ENCODE data around the gene PRKCB.
"Not testable (repeated sequence)": the region's sequence is repeated elsewhere in the genome, so short reads cannot be mapped to it uniquely, and the experiment has no call there.

Gene PRKCB

DNA sequence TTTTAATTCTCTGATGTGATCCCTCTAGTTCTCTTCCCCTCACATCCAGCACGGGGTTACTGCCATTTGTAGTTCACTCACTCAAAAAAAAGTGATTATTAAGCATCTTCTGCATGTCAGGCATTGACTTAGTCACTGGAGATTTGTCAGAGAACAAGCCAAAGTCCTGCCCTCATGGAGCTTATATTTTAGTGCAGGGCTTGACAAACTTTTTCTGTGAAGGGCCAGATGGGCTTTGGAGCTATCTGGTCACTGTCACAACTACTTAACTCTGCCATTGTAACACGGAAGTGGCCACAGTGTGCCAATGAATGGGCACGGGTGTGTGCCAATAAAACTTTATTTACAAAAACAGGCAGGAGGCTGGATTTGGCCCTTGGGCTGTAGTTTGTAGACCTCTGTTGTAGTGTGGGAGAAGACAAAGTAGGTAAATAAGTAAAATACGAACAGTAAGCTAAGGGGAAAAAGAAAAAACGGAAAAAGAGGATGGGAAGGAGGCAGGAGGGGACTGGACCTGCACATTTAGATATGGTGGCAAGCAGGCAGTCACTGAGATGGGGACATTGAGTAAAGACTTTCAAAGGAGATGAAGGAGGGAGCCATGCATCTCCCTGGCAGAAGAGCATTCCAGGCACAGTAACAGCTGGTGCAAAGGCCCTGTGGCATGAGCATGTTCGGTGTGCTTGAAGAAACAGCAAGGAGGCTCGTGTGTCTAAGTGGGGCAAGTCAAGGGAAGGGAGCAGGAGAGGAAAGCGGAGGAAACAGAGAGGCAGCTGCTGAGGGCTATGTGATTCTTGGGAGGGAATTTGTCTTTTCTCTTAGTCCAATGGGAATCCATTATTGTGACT is 217.5 kb downstream of the PRKCB start:
- no peak for DNase-seq

DNA sequence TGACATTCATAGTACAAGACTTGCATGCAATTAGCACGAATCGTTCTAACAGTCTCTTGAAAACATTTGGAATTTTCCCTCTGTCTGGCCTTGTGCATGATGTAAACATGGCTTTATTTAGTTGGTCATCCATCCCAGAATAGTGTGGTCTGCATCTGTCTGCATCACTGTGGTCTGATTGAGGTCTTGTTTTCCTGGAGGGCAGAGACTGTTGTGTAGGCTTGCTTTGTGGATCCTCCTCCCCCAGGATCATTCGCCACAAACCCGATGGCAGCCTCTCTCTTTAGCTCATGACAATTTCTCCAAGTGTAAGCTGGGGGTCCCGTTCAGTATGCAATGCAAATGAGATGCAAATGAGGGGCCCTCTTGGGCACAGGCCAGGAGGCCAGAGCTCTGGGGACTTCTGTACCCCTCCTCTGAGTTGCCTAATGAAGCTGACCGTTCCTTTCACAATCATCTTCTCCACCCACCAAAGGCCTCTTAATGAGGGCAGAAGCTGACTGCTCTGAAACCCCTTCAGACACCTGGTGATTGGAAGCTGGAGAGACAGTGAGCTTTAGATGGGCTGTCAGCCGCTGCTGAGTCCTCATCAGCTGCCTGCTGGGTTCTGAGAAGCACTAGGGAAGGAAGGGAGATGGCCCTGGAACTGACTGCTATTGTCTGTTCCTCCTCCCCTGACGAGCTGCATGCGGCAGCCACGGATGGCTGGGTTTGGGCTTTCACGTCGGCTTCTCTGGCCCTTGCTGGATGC is 219.1 kb downstream of the PRKCB start:
- no peak for DNase-seq

DNA sequence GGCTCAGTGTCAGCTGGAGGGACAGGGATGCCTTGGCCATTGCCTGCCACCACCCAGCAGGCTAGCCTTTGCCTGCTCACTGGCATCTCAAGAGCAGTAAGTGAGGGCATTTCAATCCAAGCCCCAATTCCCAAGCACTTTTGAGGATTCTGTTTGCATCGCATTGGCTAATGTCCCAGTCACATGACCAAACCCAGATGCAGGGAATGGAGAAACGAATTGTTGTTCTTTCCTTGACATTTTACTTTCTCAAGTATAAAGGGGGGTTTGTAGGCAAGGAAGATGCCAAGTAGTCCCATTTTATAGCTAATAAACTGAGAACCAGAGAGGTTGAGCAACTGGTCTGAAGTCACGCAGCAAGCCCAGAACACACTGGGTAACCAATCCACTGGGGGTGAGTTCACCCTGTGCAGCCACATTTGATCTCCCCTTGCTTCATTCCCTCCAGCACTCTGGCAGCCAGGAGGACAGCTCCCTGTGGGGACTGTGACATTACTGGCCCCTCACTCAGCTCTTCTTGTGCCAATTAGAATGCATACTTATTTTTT is 226.6 kb downstream of the PRKCB start:
- DNase-seq = no peak

DNA sequence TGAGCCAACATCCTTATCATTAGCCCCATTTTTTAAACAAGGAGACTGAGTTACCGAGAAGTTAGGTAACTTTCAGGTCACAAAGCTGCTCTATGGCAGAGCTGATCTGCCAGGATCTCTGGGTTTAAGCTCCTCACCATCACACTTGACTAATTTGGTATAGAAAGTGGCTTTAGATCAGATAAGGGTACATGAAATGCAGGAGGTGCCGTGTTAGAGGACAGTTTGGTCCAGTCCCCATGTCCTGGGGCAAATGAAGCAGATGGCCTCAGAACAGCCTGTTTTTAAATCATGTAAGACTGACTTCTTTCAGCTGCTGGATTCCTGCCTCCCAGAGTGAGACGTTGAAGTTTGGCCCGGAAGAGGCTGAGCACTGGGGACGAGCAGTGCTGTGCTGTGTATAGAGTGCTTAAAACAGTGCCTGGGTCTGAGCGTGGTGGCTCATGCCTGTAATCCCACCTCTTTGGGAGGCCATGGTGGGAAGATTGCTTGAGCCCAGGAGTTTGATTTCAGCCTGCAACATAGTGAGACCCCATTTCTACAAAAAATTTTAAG is 233.3 kb downstream of the PRKCB start:
- DNase-seq = no peak

DNA sequence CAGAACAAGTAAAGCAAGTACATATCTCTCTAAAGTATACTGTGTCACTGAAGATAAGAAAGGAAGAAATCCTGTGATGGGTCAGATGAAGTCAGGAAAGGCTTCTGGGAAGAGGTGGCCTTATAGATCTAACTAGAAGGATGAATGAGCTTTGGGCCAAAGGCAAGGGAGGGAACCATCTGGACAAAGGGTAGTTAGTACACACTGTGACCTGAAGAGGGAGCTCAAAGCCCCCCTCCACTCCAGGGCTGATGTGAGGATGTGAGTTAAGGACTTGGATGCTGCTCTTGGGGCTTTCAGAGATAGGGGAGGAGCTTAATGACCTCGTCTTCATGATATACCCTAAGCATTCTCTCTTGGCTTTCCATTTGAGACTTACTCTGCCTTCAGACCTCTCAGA is 235.1 kb downstream of the PRKCB start:
- DNase-seq = peak; percentile 84

DNA sequence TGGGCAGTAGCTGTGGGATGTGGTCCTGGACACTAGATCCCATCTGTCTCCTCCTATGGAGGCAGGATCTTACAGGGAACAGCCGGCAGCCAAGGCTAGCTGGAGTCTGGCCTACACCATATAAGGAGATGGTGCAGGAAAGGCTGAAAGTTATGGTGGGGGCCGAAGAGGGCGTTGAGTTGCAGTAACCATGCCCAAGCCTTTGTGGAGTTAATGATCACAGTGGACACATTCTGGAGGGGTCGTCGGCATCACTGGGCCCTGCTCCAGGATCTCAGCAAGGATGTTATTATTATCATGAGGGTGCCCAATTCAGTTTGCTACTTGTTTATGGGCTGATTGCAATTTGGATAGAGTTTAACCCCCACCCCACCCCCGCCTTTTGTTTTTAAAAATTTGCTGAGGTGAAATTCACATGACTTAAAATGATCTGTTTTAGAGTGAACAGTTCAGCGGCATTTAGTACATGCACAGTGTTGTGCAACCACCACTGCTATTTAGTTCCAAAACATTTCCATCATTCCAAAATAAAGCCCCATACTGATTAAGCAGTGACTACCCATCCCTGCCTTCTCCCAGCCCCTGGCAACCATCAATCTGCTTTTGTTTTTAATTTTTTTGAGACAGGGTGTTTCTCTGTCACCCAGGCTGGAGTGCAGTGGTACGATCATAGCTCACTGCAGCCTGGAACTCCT is 236.0 kb downstream of the PRKCB start:
- DNase-seq = no peak

DNA sequence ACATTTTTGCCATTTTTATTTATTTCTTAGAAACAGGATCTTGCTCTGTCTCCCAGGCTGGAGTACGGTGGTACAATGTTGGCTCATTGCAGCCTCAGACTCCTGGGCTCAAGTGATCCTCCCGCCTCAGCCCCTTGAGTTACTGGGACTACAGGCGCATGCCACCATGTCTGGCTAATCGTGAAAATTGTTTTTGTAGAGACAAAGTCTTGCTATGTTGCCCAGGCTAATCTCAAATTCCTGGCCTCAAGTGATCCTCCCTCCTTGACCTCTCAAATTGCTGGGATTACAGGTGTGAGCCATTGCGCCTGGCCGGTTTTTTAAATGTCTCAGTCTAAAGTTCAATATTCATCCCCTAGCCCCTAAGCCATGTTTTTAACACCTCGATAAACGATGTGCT is 237.5 kb downstream of the PRKCB start:
- DNase-seq = no peak

DNA sequence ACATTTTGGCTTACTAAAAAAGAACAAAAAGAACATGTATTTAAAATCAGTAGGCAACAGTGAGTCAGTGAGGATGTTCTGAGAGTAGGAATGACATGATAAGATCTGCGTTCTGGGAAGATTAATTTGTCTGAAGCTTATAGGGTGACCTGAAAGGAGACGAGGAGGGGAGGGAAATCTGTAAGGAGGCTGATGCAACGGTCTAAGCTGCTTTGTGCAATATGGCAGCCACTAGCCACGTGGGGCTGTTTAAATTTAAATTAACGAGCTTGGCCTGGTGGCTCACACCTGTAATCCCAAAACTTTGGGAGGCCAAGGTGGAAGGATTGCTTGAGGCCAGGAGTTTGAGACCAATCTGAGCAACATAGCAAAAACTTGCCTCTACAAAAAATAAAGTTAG is 238.8 kb downstream of the PRKCB start:
- DNase-seq = peak; percentile 54

DNA sequence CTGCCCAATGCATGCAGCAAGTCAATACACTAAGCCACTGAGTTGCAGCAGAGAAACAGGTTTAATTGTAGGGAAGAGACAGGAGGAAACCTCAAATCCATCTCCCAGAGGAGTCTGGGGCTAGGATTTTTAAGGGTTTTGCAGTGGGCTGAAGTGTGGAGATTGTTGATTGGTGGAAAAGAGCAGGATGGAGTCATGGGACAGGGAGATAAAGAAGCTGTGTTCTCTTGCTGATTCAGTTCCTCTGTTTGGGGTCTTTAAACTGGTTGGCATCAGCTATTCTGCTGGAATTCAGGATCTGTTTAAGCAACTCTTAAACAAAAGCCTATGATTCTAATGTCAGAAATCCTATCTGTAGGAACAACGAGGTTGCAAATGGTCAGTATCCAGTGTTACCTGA is 239.5 kb downstream of the PRKCB start:
- no peak for DNase-seq

DNA sequence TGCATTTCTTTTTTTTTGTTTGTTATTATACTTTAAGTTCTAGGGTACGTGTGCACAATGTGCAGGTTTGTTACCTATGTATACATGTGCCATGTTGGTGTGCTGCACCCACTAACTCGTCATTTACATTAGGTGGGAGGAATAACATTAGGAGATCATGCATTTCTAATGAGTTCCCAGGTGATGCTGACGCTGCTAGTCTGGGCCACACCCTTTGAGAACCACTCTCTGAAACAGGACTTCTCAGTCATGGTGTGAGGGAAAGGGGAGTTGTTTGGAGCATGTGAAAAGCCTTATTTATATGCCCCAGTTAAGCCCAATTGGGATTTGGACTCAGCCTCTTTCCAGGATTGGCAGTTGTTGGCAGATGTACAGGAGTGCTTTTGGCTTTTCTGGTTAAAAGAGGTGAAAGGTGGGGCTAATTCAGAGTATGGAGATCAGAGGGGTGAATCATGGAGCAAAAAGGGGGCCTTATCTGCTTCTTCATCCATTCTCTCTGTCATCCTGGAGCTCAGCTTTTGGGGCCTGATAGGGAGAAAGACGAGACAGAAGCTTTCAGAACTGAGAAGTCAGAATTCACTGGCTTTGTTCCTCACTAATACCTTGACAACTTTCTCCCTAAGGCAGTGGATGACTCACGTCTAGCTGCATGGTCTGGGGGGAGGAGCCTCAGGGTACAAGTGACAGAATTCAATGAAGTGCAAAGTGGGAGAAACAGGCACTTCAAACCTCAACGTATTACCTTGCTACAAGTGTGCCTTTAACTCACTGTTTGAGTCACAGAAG is 240.3 kb downstream of the PRKCB start:
- no peak for DNase-seq

DNA sequence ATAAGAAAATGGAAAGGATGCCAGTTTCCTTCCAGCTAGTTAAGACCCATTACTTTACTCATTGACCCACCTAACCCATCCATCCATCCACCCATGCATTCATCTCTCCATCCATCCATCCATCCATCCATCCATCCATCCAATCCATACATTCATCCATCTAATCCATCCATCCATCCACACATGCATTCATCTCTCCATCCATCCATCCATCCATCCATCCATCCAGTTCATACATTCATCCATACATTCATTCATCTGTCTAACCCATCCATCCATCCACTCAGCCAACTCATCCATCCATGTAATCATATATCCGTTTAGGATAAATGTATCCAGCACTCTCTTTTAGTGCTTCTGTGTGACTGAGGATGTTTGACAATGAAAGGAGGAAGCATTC is 241.5 kb downstream of the PRKCB start:
- no peak for DNase-seq

DNA sequence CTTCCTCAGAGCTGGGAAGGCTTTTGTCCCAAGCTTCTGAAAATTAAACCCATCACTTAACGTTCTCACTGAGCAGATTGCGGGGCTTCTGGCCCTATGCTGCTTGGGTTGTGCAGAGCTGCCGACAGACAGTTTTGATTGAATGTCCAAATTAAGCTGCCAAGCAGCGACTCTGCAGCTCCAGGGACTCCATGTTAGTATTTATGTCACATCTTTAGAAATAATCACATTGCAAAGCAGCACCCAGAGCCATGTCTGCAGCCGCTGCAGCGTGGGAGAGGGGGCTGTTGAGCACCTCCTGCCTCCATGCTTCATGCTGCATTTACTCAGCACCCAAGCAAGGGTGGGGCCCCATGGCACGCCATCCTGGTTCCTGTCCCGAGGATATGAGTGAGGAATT is 242.2 kb downstream of the PRKCB start:
- no peak for DNase-seq

DNA sequence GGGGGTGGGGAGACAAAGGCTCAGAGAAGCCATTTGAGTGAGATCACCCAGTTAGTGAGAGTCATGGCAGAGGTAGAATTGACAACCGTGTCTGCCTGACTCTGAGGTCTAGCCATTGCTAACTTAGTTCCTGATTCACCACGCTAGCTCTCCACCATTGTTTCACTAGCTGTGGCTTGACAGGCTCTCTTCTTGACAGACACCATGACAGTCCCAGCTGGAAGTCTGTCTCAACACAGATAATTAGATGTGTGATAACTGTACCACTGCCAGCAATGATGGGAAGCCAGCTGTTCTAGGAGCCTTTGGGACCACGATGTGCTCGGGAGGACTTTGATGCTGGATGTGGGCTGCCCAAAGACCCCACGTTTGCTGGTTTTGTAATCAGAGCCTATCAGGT is 249.9 kb downstream of the PRKCB start:
- DNase-seq = no peak

DNA sequence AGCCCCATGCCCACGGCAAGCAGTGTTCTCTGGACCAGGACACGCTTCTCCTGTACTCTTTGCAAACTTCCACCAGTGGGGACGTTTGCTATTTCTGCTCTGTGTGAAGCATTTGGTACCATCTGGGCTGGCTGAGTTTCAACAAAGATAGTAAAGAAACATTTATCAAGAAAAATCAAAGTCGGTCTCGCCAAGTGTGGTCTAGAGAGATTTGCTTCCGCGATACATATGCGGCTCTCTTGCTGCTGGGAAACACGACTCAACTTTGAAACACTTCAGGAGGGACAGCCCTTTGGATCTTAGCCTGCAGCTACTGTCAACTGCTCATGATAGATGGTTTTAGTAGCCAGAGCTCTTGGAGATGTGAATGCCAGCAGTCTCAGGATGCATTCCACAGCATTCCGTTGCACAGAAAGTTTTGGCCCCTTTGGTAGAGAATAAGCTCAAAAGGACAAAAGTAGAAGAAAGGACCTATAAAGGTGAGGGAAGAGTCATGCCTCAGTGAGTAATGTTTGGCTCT is 252.2 kb downstream of the PRKCB start:
- DNase-seq = no peak

DNA sequence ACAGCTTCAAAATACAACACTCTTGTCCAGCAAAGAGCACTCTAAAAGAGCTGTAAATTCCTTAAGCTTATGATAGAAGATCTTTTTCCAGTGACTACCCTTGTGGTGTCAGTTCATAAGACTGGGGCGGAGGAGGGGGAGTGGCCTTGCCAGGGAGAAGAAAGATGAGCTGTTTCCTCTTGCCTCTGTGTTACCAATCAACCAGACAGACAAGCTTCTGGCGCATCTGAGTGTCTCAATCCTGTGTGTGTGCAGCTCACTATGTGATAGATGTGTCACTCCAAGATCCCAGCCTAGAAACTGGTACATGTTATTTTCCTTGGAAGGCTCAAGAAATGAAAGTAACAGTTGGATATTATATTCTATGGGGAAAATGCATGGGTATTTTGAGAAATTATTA is 253.0 kb downstream of the PRKCB start:
- no peak for DNase-seq

DNA sequence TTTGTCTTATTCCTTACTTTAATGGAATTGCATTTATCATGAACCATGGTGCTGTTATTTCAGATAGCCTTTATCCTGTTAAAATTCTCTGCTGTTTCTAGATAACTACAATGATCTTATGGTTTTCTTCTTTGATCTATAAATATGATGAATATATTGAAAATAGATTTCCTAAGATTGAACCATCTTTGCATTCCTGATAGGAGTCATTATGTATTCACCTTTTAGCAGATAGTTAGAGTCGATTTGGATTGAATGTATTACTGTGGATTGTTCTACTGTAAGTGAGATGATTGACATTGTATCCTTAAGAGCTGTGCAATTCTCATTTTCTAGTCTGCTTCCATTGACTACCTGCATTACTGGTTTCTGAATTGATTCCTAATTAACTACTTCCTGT is 255.3 kb downstream of the PRKCB start:
- no peak for DNase-seq

DNA sequence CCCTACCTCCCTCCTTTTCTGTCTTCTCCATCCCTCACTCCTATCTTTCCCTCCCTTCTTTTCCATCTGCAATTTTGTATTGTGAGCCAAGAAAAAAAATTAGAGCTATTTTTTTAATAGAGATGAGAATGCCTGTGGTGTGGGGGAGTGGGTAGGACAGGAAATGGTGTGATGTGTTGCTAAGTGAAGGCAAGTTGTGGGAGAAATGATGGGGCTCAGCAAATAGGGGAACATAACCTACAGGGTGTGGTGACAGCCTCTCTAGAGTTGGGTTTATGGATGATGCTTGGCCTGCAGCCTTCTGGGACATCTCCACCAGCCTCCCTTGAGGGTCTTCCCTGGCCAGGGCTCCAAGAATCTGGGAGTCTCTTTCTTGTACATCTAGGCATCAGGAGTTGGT is 257.3 kb downstream of the PRKCB start:
- DNase-seq = no peak

DNA sequence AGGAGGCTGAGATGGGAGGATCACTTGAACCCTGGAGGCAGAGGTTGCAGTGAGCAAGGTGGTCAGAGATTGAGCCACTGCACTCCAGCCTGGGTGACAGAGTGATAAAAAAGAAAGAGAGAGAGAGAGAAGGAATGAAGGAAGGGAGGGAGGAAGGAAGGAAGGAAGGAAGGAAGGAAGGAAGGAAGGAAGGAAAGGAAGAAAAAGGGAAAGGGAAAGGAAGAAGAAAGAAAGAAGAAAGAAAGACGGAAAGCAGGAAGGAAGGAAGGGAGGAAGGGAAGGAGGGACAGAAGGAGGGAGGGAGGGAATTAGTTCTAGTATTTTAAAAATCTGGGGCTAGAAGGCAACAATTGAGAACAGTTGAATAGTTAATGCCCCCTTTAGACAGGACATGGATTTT is 258.9 kb downstream of the PRKCB start:
- DNase-seq = no peak

DNA sequence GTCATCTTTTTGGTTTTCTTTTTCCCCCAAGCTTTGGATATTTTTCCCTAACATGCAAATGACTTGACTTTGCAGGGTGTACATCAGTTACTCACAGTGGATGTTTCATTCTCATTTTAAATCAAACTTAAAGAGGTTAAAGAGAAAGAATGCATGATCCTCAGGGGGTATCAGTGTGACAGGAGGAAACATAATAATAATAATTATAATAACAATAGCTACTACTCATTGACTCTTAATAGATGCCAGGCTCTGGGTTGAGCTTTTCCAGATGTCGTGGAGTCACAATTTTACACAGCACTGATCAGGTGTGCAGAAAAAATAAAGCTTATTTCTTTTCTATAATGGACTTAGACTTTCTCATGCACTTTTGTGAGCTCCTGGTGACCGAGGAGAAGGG is 263.1 kb downstream of the PRKCB start:
- DNase-seq = no peak

DNA sequence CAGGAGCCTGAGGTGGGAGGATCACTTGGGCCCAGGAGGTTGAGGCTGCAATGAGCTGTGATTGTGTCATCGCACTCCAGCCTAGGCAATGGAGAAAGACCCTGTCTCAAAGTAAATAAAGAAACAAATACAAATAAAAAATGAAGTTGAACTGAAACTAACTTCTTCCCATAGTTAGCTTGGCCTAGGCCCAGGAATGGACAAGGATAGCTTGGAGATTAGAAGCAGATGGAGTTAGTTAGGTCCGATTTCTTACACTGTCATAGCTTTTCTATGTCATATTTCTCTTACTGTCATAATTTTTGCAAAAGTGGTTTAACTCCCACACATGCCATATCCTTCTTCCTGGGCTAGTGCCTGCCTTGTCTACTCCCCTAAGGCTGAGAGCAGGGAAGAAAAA is 265.6 kb downstream of the PRKCB start:
- DNase-seq = no peak

DNA sequence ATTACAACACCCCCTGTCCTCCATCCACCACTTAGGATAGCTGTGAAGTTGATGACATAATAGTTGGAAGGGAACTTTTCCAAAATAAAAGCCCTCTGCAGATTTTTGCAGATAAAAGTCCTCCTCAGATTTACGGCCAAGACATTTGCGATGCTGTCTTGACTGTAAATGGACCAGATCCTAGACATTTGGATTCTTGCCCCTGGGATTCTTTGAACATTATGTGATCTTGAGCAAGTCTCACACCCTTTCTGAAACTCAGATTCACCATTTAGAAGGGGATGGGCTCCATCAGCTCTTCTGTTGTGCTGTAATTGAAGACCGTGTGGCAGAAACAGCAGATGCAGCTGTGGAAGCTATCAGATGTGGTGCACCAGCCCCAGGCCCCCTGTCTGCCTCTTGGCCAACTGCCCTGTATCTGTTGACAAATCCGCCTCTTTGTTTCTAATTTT is 266.5 kb downstream of the PRKCB start:
- no peak for DNase-seq

DNA sequence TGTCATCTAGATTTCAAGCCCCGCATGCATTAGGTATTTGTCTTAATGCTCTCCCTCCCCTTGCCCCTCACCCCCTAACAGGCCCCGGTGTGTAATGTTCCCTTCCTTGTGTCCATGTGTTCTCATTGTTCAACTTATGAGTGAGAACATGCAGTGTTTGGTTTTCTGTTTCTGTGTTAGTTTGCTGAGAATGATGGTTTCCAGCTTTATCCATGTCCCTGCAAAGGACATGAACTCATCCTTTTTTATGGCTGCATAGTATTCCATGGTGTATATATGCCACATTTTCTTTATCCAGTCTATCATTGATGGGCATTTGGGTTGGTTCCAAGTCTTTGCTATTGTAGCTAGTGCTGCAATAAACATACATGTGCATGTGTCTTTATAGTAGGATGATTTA is 269.7 kb downstream of the PRKCB start:
- DNase-seq = not testable (repeated sequence)
